NCI-H1436 treated with DMSO at 0.1 percent for 48 hours (cell line): Measurements from ENCODE around the gene SND1.

ENCODE experiments used
- DNase-seq: peaks from one replicate; lab custom pipeline; 2025; lab: John Stamatoyannopoulos, UW

SND1 gene

DNA sequence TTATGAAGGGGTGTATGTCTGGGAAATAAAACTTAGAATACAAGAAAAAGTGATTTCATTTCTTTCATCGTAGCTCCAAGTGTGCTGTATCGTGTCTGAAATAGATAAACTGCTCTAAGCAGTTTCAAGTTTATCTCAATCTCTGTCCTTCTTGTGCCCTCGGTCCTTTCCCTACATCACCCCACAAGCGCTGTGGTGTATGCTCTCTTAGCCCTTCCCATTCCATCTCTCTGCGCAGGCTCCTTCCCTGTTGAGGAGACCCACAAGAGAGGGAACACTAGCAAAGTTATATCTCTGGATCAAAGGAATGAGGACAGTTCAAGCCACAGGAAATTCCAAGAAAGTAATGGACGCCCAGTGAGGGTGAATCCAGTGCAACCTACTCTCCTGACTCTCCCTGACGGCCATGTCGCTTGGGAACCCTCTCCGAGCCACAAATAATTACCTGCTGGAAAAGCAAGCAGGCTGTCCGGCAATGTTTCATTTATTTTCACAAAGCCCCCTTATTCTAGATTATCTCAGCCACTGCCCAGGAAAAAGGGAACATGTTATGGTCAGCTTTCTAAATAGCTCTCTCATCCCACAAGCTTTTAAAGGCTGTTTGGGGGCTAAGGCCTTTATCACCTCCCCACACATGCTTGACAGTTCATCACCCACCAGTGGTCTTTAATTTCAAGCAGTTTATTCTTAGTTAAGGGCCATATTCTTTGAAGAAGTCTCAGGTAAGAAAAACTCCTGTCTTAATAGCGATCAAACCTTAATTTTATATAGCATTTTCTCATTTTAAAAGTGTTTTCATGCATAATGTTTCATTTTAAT is 344.5 kb downstream of the SND1 start:
- DNase-seq: no peak

DNA sequence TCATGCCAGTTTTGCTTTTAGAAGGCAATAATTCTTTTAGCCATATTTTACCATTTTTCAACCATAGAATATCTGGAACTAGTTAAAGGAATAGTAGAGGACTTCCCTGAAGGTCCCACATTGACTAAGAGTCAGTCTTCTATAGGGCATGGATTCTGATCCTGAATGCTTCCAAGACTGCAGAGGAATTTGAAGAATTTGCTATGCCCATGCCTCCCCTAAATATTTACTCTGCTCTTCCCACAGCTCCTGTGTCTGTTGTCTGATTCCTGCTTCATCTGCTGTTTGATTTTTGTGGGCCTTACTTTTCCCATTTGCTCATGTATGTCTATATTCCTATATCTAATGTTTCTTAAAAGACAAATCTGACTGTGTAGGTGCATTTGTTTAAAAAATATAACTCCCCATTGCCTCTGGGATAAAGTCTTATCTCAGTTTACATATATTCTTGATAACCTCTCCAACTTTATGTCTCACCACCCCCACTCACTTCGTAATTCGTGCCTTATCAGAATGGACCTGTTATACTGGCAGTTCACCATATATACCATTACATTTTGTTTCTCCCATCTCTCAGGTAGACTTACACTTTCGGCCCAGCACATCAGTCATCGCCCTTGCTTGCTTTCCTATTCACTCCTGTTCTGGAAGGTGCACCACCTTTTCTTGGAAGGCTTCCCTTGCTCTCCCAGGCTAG is 345.4 kb downstream of the SND1 start:
- DNase-seq: no peak

DNA sequence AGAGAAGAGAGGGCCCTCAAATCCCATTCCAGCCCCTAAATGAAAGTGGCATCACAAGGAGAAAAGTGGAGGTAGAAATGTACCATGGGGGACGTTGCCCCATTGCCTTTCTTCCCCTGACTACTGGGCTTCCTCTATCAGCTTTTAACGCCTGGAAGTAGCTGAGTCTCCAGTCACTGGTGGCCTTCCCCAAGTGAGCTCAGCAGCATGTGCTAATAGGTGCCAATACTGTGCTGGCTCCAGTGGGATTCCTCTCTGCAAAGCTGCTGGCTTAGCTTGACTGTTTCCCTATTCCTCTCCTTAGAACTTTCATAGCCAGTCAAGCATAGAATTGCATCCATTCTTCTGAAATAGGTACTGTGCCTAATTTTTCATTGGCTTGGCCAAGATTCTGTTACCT is 346.7 kb downstream of the SND1 start:
- no peak for DNase-seq

DNA sequence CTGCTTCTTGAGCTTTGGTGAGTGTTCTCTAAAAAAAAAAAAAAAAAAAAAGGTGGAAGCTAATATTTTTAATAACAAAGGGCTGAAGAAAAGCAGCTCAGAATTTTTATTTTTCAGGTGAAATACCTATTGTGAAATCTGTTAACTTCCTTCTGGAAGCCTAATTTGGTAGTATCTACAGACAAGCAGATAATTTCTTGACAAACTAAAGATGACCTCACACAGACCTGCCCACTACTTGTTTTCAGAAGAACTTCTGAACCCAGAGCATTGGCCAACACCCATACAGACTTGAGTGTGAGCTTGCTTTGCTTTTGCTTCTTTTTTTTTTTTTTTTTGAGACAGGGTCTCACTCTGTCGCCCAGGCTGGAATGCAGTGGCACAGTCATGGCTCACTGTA is 348.1 kb downstream of the SND1 start:
- DNase-seq: no peak

DNA sequence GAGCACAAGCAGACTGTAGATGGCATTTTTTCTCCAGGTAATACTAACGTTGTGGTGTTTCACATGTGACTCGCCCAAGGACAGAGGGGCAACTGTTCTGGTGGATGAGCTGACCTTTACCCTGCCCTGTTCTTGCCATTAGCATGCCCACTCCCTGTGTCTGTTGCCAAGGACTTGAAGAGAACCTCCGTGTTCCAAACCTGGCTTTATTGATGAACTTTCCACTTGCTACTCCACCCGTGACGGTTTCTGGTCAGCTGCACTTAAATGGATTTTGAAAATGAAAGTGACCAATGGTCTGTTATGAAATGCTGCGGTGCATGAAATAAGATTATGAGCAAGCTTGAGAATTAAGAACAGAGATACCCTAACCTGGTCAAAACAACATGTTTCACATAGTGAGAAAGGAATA is 348.9 kb downstream of the SND1 start:
- DNase-seq: no peak

DNA sequence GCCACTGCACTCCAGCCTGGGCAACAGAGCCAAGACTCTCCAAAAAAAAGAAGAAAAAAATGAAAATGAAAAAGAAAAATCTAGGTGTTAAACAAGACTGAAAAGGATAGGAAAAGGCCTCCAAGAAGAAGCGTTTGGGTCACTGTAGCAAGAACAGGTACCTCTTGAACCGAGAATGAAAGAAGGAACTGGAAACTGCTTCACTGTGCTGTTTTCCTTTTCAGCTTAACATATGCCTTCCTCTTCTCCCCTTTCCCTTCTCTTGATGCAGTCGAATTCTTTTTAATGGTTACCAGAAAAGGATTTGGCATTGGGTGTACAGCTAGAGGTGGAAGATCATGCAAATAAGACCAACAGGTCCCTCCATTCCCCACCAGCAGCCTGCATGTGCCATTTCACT is 351.2 kb downstream of the SND1 start:
- DNase-seq: no peak

DNA sequence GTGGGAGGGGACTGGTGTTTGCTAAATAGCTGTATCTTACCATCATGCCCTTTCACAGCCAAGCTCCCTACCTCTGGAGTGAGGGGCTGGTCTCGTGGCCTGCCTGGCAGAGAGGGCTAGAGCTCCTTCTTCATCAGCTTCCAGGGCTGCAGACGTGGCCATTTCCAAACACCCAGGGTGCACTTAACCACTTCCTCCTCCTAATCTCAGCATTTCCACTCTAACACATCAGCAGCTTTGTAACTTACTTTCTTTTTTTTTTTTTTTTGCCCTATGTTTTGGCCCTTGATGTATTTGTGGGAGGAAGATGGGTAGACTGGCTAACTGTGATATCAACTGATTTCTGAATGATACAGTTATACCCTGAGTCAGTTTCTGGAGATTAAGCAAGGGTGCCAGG is 351.8 kb downstream of the SND1 start:
- no peak for DNase-seq

DNA sequence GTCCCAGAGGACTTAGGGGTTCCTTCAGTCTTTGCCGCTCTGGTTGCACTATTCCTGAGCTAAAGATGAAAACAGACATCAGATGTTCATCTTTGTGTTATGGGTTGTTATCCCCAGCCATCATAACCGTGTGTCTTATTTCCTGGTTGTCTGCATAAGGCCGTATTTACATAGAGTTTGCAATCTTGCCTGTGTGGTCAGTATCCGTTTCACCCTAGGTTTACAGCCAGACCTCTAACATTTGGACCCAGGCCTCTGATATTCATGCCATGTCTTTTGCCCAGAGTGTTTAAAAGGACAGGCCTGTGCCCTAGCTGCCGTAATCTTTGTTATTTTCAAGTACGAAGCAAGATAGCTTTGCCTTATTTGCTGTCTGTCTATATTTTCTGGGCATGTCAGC is 352.6 kb downstream of the SND1 start:
- no peak for DNase-seq

DNA sequence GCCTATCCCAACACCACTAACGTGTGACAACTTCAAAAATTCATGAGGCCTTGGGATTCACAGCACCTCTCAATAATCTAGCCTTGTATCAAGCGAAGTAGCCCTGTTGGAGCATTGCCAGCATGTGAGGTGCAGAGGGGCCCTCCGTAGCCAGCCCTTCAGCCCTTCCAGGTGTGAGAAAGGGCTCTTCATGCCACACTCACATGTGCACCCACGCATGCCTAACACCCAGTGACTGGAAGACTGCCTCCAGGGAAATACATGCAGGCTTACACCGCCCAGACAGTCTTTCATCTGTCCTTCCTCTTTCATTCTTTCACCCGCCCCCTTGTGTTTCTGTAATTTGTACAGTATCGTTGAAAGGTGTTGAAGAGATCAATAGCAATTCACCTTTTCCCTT is 353.1 kb downstream of the SND1 start:
- no peak for DNase-seq

DNA sequence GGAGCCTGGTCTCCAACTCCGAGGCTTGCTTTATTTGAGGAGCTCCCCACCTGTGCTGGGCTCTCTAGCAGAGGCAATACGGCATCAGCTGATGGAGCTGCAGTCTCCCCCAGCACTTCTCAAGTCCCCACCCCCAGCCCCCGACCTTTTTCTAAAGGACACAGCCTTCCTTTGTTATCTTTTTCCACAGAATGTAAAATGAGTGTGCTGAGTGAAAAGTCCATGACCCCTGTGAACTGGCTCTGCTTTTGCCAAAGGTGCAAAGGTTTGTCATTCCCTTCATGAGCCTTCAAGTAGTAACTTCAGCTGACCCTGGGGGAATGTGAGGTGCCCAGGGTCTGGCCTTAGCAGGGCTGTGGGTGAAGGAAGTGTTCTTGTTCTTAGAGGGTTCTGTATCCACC is 353.8 kb downstream of the SND1 start:
- no peak for DNase-seq

DNA sequence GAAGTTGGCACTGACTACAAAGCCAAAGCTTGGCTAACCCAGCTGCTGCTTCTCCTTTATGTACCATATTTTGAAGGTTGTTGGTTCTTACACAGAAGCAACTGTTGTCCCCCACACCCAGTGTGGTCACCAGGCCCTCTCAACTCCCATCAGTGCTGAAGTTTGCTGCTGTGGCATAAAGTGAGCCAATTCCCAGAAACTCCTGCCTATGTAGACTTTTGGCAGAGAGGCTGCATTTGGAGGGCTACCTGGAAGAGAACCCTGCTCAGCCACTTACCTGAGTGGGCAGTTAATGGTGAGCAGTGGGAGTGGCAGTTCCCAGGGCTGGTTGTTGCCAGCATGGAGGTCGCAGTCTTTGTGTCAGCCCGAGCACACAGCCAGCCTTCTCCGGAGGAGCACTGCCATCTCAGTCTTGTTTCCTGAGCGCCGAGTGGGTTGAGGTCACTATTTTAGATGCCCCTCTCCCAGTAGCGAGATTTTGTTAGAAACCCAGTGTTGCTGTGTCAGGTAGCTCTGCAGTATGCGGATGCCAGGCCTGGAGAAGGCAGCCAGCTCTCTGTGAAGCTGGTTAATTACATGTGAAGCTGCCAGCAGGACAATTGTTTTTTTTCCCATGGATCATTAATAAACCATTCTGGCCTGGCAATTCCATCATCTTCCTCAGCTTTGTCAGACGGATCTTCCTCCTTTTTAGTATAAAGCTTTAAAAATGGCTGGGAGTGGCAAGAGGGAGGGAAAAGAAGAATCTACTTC is 354.7 kb downstream of the SND1 start:
- no peak for DNase-seq

DNA sequence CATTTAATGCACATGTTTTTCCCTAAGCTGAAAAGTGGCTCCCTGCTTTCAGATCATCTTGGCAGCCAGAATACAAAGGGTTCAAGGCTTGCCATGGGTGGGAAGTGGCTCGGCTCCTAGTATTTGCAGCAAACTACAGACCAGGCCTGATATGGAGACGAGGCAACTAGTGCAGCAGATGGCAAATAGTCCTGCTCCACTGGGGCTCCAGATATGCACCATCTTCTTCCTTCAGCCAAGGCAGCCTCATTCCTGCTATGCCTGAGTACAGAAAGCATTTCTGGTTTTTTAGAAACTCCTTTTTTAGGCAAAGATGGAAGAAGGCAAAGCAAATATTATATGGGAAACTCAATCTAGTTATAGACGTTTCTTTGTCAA is 355.3 kb downstream of the SND1 start:
- no peak for DNase-seq

DNA sequence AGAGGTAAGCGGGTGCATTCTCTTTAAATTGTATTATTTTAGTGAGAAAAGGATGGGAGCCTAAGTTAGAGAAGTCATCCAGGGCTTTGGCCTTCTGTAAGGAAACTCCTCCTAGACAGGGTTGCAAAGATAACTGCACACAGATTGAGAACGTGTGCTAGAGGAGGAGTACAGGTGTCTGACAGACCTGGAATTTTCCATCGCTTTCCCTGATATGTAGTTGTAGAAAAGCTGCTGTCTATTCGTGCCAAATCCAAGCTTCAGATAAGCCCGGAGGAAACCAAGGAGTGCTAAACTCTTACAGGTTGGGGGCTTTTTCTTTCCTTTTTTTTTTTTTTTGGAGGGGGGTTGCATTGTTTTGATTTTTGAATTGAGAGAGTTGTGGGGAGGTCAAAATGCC is 356.1 kb downstream of the SND1 start:
- DNase-seq: no peak

DNA sequence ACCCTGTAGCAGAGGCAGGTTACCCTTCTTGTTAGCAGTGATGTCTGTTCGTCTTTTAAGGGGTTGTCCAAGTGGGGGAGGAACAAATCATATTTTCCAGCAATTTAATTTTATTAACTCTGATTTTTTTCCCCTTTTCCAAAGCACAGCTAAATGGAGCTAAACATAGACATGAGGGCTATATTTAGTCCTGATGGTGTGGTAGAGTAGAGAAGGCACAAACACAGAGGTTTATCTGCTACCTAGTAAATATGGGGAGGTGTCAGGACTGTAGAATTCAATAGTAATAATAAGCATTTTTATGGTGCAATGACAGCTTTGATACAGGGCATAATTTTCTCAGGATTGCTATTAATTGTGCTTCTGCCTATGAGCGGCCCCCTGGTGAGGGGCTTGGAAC is 356.8 kb downstream of the SND1 start:
- no peak for DNase-seq

DNA sequence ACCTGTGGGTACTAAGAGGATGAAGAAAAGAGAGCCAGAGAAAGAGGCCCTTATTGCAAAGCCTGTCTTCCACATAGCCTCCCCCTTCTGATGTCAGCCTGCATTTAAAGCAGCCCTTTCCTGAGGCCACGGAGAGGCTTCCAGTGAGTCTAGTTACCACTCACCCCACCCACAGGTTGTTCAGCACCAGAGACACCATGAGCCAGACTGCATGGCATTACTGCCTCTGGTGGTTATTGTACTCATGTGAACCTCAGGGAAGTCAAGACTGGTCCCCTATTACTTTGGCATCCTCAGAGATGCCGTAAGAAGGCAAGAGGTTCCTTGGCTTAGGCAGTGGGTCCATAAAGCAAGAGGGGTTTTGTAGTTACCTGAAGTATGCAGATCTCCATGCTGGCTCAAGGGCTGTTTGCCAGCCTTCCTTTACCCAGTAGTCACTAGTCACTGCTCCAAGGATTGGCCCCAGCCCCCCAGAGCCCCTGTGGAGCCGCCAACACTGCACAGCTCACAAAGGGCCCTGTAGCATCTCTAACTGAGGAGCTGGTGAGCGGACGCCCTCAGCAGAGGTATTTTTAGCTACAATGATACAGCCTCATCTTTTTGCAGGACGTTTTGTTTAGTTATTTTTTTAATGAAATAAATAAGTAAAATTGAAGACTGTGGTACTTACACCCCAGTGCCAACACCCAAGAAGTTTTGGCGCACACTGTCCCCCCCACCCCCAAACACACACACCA is 358.6 kb downstream of the SND1 start:
- no peak for DNase-seq

DNA sequence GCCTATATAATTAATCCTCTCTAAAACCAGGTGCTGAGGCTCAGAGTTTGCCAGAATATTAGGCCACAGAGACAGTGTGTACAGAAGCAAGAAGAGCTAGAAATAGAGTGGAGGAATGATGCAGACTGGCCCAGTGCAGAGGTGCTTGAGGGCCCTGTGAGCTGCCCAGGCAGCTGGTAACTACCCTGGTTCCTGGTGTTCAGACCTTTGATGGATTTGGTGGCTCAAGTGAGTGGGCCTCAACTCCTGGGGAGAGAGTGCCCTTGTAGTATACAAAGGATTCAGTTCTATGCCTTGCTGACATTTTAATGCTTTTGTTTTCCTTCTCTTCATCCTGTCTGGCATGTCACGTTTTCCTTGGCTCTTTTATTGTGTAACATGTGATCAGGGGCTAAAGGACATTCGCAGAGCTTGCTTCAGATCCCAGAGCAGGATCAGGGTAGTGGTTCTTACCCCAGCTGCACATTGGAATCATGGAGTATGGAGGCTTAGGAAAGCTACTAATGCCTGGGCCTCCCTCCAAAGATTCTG is 359.2 kb downstream of the SND1 start:
- no peak for DNase-seq

DNA sequence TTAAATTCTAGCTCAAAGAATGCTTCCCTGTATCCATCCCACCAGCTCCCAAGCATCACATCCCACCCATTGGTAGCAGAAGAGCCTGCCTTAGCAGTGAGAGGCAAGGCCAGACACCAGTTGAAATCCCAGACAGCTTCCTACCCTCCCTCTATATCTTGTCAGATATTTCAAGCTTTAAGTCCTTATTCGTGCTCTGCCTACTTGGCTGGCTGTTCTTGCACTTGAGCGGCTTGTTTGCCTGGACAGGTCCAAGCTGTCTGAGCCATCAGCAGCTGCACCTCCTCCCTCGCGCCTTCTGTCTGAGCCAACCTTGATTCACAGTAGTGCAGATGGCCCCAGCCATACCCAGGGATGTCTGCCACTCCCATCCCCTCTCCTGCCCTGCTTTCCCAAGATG is 362.8 kb downstream of the SND1 start:
- DNase-seq: no peak

DNA sequence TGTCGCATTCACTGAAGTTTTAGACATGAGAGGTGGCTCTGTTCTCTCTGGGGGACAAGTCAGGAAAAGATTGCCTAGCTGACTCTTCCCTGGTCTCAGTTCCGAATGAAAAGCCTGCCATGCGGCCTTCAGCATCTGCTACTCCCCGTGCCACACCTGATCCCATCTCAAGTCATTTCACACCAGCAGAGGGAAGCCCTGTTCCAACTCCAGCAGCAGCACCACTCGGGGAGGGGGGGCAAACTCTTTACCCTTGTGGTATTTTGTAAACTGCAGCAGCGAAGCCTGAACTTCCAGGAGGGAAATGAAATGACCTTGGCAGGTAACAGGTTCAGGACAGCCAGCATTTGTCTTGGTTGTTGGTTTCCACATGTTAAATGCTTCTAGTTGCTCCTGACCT is 365.5 kb downstream of the SND1 start:
- no peak for DNase-seq

DNA sequence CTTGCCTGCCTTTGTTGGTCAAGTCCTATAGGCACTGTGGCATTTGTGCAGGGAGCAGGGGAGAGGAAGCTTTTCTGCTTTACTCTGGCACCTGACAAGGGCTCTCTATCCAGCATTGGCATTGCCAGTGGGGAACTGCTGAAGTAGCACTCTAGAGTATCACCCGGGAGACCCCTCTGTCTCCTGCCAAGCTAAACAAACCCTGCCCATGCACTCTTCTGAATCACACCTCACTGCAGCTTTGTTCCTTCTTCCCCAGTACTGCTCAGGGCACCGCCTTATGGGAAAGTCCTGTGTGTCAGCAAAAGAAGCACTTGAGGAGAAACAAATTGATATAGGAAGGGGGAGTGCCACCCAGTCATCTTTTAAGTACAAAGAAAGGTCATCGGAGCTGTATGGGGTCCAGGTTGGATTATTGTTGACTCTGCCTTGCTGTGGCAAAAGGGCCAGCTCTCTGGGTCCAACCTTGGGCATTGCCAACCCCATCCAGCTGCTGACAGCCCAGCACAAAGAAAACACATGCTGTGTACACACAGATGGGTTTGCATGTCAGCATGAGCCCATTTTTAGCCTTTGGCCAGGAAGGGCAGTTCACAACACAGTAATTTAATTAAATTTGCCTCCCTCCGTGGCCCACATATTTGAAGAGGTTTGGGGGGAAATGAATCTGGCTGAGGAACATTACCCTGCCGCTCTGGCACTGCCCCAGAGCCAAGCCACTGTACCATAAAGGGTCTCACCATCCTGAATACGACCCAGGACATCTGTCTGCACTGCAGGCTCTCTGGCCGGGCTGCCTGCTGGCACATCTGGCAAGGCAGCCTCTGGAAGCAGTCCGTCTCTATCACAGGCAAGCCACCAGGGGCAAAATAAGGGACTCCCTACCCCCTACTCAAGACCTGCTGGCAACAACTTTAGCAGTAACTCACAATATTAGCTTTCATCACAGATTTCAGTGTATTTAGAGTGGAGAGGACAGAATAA is 366.2 kb downstream of the SND1 start:
- DNase-seq: no peak

DNA sequence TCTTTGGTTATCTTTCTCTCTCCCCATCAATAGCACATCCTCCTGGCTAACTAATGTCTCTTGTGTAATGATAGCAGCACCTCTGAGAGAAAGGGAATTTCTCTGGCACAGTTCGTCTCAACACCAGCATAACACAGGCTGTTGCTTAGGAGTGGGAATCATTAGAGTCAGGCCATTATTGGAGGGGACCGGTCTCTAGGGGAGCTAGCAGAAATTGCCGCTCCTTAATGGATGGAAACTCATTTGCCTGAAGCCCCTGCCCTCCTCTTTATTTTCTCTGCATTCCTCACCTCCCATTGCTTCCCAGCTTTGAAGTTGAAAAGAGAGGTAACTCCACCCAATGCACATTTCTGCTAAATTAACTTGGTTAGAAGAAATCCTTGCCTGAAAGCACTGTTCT is 367.3 kb downstream of the SND1 start:
- no peak for DNase-seq

DNA sequence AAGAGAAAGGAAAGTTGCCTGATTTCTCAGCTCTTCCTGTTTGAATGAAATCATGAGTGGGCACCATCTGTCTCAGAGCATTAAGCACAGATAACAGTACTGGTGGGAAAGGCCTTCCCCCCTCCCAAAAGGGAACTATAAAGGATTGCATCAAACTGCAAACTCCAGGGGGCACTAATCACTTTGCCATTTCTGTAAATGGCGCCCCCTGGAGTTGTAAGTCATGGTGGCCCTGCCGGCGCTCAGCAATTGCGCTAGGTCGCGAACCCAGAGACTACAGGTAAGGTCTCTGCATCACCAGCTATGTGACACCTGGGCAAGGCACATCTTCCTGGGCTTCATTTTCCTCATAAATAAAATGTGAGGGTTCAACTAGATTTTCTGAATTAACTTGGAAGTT is 368.2 kb downstream of the SND1 start:
- no peak for DNase-seq
